ENCODE measurements around the gene OR2V1. TPM values are rescaled to one million over a fixed set of nuclear protein-coding genes. Genes with fewer than 3 reads are reported as not detected.

OR2V1 gene
- total and polyA plus RNA-seq, 10 donors: not detected

GRCh38 chr5:181112476-181112875 is 18.5 kb downstream of the OR2V1 start:
- TF ChIP-seq CTCF (IDR thresholded peaks at IDR 0.05 in 8 of 11, conservative IDR thresholded peaks at IDR 0.05 in 3 of 11) (no peak), POLR2AphosphoS5 (IDR thresholded peaks at IDR 0.05) (no peak), POLR2A (IDR thresholded peaks at IDR 0.05) (no peak)
- Histone ChIP-seq H3K4me3 (no peak overlapping the region), H3K36me3 (no peaks in the 10 kb centered on the region), H3K27ac (no peak overlapping the region), H3K27me3 (replicated peaks in 1 of 7) (peaks cover 6 to 98% (median 45%) of the 10 kb centered on the region in 7 donors), H3K4me1 (peaks cover 0 to 14% (median 0%) of the 10 kb centered on the region in 6 donors), H3K9me3 (peaks cover 0 to 11% (median 0%) of the 10 kb centered on the region in 8 donors)
- DNase-seq: no peak
- intact Hi-C loops (cut with DNase I; ENCODE audit: low total_unique reads): no loop called here
- WGBS, 5 donors: 71 to 84% (median 78%) methylated on average over 5 of the region's 5 CpGs

GRCh38 chr5:181111010-181111409 is 20.0 kb downstream of the OR2V1 start:
- WGBS, 5 donors: 84 to 90% (median 85%) methylated on average over 5 of the region's 5 CpGs

GRCh38 chr5:181109489-181110013 is 21.4 kb downstream of the OR2V1 start:
- 46 to 58% (median 55%) methylated on average over 7 to 11 of the region's 11 CpGs for WGBS, 5 donors
- intact Hi-C loops (cut with DNase I; ENCODE audit: low total_unique reads): no loop called here
- no peak for DNase-seq

More at GRCh38 chr5:181111010-181111409, 20.0 kb downstream of the OR2V1 start:
- Histone ChIP-seq H3K27me3 (replicated peaks in 1 of 7) (peaks cover 6 to 98% (median 38%) of the 10 kb centered on the region in 7 donors), H3K4me3 (no peak overlapping the region), H3K27ac (no peak overlapping the region), H3K4me1 (peaks cover 0 to 14% (median 0%) of the 10 kb centered on the region in 6 donors), H3K9me3 (peaks cover 0 to 11% (median 0%) of the 10 kb centered on the region in 8 donors), H3K36me3 (no peaks in the 10 kb centered on the region)
- no peak for DNase-seq
- intact Hi-C loops (cut with DNase I; ENCODE audit: low total_unique reads): no loop called here
- TF ChIP-seq CTCF (IDR thresholded peaks at IDR 0.05 in 8 of 11, conservative IDR thresholded peaks at IDR 0.05 in 3 of 11): no peak
- TF ChIP-seq POLR2A (IDR thresholded peaks at IDR 0.05): no peak
- TF ChIP-seq POLR2AphosphoS5 (IDR thresholded peaks at IDR 0.05): no peak

More at GRCh38 chr5:181109489-181110013, 21.4 kb downstream of the OR2V1 start:
- Histone ChIP-seq H3K27ac (no peak overlapping the region), H3K4me1 (peaks cover 0 to 3% (median 0%) of the 10 kb centered on the region in 6 donors), H3K4me3 (no peak overlapping the region), H3K36me3 (no peaks in the 10 kb centered on the region), H3K9me3 (peaks cover 0 to 8% (median 0%) of the 10 kb centered on the region in 8 donors), H3K27me3 (replicated peaks in 1 of 7) (peaks cover 3 to 98% (median 27%) of the 10 kb centered on the region in 7 donors)
- no peak for TF ChIP-seq POLR2AphosphoS5 (IDR thresholded peaks at IDR 0.05)
- TF ChIP-seq POLR2A (IDR thresholded peaks at IDR 0.05): no peak
- no peak for TF ChIP-seq CTCF (IDR thresholded peaks at IDR 0.05 in 8 of 11, conservative IDR thresholded peaks at IDR 0.05 in 3 of 11)
